HG03196 (cell line): ENCODE results near the gene CFAP77.
"Not testable (repeated sequence)": the region's sequence is repeated elsewhere in the genome, so short reads cannot be mapped to it uniquely, and the experiment has no call there.

Source experiments
- ATAC-seq: cut with Tn5 transposase; IDR thresholded peaks from one replicate; pipeline ENCODE4 v1.9.1; 2021; ENCODE audit not compliant: unreplicated experiment

The CFAP77 gene

DNA sequence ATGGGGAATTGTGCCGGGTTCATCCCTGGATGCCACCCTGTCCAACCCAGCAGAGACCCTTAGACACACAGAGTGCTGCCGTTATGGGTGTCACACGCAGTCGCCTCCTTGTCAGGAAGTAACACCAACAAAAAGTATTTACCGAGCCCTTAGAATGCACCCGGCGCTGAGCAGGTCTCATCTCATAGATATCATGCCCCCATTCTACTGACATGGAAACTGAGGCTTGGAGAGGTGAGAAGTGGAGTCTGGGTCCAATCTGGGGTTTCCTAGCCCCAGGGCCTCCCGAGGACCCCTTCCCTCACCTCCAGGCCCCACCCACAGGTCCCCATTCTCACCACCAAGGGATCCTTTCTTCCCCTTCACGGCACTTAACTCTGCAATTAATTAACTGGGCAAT is 135.6 kb downstream of the CFAP77 start:
- no peak for ATAC-seq

DNA sequence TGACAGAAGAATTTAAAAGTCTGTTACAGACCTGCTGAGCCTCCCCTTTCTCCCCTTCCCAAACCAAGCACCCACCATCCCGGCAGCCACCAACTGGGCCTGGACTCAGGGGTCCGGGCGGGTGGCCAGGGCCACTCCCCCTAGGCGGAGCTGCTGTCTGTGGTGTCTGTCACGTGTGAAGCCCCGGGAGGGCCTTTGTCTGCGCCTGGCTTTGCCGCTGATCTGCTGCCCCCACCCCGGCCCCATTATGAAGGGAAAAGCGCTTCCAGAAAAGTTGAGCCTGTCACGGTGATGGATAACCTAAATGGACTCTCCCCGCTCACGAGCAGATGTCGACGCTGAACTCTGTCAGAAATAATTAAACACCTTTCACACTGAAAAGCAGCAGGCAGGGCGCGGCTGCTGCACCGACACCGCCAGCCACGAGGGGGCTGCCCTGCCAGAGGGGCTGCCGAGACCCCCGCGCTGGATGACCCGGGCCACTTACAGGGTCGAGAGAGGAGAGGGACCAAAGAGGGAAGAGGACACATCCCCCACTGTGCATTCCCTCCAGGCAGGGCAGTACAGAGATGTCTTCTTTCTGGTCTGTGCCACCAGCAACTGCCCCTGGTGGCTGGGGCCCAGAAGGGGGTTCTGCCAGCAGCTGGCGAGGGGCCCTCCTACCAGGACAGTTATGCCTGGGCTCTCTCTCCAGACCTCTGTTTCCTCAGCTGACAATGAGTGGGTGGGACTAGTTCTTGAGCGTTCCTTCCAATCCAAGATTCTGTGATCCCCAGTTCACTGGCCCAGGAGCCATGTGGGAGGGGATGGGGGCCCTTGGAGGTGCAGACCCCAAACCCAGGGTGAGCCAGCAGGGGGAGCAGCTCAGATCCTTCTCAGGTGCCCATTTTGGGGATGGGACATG is 136.4 kb downstream of the CFAP77 start:
- no peak for ATAC-seq

DNA sequence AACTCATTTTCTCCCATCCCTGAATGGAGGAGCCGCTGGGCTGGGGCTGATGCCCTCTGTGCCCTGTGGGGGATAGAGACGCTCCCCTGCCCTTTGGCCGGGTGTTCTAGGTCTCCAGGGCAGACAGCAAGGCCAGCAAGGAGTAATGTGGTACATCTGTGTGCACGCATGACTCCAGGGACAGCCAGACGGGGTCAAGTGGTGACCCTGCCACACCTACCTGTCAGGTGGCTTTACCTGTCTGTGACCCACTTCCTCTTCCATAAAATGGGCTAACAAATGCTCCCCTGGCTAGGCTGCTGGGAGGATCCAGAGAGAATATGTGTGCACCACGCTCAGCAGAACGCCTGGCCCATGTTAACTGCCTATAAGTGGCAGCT is 137.0 kb downstream of the CFAP77 start:
- ATAC-seq: no peak

DNA sequence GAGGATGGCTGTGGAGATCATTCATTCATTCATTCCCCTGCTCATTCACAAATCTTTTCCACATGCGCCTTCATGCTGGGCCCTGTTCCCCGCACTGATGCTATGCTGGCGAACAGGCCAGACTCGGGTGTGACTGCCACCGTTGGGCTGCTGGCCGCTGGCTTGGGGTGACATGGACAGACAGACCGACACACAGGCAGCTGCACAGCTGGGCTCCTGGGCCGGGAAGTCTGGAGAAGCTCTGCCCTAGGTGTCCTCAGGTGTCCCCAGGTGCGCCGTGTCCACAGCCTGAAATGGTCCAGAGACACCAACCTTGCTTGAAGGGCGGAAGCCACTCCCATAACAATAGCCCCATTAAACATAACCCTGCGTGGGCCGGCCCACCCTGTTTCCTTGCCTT is 137.4 kb downstream of the CFAP77 start:
- ATAC-seq: no peak

DNA sequence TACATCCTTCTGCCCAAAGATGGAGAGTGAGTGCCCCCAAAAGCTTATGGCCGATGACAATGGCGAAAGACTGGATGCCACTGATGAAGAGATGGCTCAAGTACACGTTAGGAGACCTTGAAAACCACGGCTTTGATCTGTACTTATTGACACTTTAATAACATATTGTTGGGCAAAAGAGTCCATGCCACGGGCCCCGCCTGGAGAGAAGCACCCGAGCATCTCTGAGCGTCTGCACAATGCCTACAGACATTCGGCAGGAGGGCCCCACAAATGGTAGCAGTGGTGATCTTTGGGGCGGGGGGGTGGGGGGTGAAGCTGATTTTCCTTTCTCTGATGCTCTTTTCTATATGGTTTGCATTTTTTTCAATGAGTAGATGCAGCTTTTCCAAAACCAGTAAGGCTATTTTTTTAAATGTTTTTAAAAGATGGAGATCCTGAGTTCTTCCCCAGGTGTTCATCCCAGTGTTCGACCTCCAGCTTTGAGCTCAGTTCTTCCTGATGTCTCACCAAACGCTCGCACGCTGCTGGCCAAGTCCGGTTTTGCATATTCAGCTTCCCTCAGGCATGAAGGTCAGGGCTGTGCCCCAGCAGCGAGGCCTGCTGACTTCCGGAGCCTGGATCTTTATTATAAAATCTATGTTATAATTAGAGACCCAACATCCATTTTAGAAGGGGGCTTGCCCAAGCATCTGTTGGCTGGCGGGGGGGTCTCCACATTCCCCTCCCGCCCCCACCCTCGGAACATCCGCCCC is 138.1 kb downstream of the CFAP77 start:
- ATAC-seq: no peak

DNA sequence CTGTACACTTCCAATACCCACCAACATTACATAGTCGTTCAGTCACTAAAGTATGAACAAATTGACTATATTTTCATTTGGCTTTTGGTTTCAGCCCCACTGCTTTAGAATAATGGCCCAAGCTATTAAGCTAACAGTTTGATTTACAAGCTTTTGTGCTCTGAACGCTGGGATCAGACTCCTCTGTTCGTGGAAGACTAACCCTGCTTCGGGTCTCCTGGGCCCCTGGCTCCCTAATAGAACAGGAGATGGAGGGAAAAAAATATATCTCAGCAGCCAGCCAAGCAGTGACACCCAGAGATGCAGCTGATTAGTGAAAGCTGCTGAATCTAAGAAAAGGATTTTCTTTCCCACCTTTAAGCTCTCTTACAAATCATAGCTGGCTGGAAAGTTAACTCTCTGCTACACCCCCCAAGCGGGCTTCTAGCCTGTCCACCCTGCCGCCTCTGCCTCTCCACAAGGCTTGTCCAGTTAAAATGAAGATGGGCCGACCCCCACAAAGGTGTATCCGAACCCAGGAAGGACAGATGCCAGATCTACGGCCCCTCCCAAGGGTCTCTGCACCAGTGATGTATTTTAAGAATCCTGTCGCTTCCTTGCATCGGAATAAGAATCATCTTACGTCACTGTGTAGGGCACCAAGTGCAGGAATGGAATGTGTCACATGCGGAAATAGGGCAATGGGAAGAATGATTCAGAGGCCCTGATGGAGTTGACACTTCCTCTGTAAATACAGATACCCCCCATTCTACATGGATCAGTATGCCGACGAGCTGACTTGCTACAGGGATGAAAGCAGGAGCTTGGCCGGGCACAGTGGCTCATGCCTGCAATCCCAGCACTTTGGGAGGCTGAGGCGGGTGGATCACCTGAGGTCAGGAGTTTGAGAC is 139.0 kb downstream of the CFAP77 start:
- ATAC-seq: no peak

DNA sequence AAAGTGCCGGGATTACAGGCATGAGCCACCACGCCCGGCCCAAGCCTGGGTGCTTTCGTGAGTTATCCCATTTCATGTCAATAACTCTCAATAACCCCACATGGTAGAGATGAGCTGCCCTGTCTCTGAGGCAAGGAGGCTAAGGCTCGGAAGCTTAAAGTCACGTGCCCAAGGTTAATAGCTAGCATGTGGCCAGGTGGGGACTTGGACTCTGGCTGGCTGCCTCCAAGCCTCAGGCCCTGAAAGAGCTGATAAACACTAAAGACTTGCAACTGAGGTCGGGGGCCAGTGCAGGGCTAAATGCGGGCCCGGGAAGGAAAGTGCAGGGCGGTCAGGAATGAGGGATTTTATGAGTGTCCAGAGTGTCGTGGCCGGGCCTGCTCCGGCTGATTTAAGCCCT is 141.5 kb downstream of the CFAP77 start:
- no peak for ATAC-seq

DNA sequence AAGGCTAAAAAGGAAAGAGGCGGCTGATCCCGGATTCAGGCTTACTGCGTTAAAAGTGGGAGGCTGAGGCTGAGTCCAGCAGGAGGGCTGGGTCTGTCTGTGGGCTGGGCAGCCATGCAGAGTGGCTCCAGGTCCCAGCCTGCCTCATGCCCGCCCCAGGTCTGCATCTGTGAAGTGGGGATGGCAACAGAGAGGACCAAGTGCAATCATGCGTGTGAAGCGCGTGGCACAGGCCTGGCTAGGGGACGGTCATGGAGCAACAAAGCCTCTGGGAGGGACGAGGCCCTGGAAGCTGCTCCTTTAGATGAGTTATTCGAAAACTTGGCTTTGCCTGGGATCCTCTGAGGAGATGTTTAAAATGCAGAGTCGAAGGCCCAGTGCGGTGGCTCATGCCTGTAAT is 142.0 kb downstream of the CFAP77 start:
- no peak for ATAC-seq

DNA sequence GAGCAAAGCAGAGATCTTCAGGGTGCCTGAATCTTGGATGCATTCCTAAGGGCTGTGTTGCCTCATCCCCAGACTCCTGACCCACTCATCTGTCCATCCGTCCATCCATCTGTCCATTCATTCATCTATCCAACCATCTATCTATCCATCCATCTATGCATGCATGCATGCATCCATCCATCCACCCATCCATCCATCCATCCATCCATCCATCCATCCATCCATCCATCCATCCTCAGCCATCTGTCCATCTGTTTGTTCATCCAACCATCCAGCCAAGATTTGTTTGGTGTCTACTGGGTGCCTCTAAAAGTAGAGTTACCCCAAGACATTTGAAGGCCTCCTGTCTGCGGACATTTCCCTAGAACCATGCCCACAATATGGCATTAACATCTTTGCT is 144.7 kb downstream of the CFAP77 start:
- no peak for ATAC-seq

DNA sequence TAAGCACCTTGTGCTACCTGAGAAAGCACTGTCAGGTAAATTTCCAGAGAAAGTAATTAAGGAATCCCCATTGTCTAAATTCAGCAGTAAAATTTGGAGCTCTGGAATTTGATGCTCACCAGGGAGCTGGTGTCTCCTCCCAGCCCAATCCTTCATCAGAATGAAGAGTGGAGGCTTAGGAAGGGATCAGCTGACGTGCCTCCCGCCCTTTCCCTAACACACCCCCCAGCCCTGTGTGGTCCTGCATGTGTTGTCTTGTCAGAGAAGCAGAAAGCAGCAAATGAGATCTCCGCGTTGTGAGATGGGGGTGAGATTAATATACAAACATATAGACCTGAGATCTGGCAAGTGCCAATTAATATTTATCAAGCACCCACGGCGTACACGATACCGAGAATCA is 145.5 kb downstream of the CFAP77 start:
- no peak for ATAC-seq

DNA sequence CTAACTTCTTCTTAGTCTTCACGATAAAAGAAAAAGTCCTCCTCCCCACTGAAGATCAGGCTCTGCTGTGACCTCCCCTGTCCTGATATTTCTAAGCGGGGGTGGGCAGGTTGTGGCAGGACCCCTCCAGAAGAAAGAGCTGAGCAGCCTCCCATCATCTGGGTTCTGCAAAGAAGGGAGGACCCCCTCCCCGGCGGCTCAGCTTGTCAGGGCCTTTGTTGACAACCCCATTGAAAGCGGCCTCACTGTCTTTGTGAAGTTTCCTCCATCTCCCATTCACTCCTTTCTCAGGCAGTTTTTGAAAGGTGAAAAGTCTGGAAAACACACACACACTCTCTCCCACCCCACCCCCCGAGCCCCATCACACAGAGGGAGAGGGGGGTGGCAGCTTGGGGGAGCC is 146.2 kb downstream of the CFAP77 start:
- ATAC-seq: no peak

DNA sequence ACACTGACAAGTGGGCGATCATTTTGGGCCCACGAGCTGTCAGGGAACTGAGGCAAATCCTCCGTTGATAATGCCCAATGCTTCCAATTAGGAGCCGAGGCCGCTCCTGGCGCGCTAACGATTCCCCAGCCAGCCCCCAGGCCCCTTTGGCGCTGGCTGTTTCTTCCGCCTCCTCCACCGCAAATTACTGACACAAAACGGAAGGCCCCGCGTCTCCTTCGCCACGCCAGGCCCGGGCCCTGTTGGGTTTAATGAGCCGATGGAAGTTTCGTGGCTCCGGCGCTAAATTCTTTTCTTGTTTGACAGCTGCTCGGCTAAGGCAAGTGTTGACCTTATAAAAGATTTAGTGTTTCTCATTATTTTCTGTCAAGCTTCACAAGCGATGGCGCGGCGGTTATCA is 146.7 kb downstream of the CFAP77 start:
- ATAC-seq: no peak

DNA sequence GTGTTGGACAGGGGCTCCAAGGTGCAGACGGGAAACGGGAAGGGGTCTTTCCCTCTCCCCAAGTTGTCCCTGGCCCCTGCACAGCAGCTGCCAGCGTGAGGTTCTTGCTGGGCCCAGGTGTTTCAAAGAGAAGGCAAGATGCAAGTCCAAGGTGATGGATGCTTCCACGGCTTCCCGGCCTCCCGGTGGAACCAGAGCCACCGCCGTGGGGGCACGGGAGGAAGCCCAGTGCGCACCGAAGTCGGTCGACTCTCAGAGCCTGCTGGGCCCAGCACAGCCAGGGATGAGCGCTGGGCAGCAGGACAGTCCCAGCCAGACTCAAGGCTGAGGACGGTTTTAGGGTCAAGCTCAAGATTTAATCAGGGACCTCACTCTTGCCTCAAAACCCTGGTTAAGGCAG is 147.1 kb downstream of the CFAP77 start:
- no peak for ATAC-seq

DNA sequence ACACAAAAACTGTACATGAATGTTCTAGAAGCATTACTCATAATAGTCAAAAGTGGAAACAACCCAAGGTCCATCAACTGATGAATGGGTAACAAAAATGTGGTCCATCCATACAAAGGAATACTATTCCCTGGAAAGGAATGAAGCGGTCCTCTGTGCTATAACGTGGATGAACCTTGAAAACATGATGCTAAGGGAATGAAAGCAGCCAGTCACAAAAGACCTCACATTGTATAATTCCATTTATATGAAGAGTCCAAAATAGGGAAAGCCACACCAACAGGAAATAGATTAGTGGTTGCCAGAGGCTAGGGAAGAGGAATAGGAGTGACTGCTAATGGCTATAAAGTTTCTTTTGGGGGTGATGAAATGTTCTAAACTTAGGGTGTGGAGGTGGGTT is 149.7 kb downstream of the CFAP77 start:
- no peak for ATAC-seq

DNA sequence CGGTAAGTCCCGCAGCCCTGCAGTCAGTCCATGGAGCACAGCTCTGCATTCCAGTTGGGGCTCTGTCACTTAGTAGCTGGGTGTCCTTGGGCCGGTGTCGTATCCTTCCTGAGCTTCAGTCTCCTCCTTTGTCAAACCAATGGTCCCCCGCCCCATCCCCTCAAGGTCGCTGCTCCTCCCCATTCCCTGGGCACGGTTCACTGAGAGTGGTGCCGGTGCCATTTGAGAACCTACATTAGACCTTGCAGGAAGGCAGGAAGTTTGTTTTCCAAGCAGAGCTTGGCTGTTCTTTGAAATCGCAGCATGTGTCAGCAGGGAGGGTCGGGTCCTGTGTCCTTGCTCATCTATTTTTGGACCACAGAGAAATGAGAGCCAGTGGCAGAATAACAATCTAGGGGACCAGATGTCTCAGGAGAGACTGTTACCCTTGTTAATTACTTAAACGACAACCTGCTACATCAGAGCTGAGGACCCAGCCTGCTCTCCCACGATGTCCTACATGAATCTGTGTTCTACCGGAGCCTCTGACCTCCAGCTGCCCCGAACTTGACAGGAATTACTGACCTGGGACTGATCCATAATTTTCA is 150.7 kb downstream of the CFAP77 start:
- no peak for ATAC-seq

DNA sequence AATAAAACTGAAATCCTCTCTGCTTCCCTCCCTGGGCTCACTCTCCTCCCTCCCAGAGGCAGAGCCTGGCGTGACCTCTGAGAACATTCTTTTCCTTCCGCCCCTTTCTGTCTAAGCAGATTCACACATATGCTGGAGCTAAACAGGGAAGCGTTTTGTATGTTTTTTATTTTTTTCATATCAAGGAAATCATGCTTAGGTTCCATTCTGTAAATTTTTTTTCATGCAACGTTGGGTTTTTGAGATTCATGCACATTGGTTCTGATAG is 152.2 kb downstream of the CFAP77 start:
- ATAC-seq: no peak

DNA sequence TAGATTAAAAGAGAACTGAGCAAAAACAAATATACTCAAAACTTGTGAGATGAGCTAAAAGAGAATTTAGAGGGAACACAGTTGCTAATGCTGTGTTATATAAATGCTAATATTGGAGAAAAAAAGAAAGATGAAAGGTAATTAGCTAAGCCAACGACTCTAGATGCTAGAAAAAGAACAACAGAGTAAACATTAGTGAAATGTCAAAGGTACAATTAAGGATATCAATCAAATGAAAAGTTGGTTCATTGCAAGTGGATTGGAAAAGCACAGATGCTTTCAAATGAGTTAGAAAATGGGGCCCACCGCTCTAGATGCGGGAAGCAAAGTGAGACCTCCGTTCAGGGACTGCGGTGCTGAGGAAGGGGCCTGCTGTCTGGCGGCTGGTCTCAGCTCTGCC is 154.5 kb downstream of the CFAP77 start:
- ATAC-seq: no peak

DNA sequence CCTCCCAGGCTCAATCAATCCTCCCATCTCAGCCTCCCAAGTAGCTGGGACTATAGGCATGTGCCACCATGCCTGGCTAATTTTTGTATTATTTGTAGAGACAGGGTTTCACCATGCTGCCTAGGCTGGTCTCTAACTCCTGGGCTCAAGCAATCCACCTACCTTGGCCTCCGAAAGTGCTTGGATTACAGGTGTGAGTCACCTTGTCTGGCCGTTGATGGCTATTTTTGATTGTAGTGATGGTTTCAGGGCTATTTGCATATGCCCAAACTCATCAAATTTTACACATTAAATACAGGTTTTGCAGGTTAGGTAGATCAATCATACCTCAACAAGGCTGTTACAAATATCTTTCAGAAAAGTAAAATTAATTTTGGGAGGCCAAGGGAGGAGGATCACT is 158.8 kb downstream of the CFAP77 start:
- not testable (repeated sequence) for ATAC-seq

DNA sequence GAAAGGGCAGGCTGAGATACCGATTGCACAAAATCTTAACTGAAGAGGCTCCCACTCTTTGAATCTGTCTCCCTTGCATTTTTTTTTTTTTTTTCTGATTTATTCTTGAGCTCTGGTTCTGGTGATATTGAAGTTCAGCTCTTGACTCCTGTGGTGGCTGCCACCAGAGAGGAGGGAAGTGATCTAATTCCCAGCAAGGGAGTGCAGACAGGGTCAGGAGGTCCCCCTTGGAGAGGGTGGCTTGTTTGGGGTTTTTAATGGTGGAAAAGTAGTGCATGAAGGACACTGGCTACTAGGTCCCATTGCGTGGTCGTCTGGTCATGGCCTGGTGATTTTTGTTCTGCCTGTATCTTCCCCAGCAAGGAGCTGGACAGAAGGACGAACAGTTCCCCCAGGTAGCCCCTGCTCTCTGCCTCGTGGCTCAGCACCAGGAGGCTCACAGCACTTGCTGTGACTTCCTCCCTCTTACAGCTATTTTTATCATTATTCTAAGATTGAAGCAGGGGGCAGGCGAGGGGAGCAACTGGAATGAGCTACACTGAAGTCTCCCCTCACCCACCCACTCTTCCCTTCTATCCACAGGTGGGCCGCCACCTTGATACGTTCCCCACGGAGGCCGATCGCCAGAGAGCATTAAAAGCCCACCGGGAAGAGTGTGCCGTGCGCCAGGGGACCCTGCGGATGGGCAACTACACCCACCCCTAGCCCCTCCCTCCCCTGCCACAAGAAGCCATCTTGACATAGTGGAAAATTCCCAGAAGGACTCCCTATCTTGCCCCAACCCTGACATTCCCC is 162.0 kb downstream of the CFAP77 start:
- ATAC-seq: no peak

DNA sequence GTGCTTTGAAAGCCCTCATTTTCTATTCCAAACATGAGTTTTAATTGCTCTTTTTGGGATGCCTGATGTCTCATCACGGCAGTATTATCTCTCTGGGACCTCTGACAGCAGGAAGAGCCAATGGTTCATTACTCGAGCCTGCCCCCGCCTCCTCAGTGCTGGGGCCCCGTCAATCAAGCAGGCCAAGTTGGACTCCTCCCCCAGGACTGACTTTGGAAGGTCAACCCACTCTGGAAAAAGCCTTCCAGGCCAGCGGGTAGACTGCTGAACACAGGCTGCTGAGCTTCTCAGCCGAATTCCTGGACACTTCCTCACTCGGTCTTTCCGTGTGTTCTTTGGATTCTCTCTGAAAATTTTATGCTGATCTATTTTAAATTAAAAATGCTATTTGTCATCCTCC is 162.9 kb downstream of the CFAP77 start:
- no peak for ATAC-seq
